Measurements from ENCODE around the gene LAMA2.

Gene LAMA2

GRCh38 chr6:128886706-128887105 is 3.8 kb downstream of the LAMA2 start:
- Histone ChIP-seq H3F3A (ENCODE audit: low read depth) (no peaks in the 10 kb centered on the region), H4K20me1 (ENCODE audit: insufficient read depth, low read length, poor library complexity, severe bottlenecking) (no peaks in the 10 kb centered on the region), H3K4me2 (ENCODE audit: low read depth, low read length, poor library complexity, severe bottlenecking) (no peak overlapping the region), H3K4me1 (ENCODE audit: insufficient read depth, low read length, poor library complexity, severe bottlenecking) (no peaks in the 10 kb centered on the region), H3K9ac (ENCODE audit: low read depth, low read length, poor library complexity, severe bottlenecking) (no peak overlapping the region), H3K36me3 (ENCODE audit: insufficient read depth, low read length) (no peaks in the 10 kb centered on the region), H3K9me2 (replicated peaks; ENCODE audit: low read depth, low read length) (no peaks in the 10 kb centered on the region), H3K27me3 (ENCODE audit: insufficient read depth, low read length, poor library complexity, severe bottlenecking) (no peaks in the 10 kb centered on the region), H3K9me3 (ENCODE audit: insufficient read depth, low read depth, low read length) (no peaks in the 10 kb centered on the region), H3K4me3 (ENCODE audit: low read length, poor library complexity, severe bottlenecking) (no peak overlapping the region), H2AFZ (ENCODE audit: low read length) (no peak overlapping the region), H3K79me2 (ENCODE audit: insufficient read depth, low read length) (no peaks in the 10 kb centered on the region)
- no peak for TF ChIP-seq EZH2phosphoT487 (IDR thresholded peaks at IDR 0.05; ENCODE audit: borderline replicate concordance)
- TF ChIP-seq, protein P1, sequence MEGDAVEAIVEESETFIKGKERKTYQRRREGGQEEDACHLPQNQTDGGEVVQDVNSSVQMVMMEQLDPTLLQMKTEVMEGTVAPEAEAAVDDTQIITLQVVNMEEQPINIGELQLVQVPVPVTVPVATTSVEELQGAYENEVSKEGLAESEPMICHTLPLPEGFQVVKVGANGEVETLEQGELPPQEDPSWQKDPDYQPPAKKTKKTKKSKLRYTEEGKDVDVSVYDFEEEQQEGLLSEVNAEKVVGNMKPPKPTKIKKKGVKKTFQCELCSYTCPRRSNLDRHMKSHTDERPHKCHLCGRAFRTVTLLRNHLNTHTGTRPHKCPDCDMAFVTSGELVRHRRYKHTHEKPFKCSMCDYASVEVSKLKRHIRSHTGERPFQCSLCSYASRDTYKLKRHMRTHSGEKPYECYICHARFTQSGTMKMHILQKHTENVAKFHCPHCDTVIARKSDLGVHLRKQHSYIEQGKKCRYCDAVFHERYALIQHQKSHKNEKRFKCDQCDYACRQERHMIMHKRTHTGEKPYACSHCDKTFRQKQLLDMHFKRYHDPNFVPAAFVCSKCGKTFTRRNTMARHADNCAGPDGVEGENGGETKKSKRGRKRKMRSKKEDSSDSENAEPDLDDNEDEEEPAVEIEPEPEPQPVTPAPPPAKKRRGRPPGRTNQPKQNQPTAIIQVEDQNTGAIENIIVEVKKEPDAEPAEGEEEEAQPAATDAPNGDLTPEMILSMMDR (conservative IDR thresholded peaks at IDR 0.05; ENCODE audit: low read length), result no peak

DNA sequence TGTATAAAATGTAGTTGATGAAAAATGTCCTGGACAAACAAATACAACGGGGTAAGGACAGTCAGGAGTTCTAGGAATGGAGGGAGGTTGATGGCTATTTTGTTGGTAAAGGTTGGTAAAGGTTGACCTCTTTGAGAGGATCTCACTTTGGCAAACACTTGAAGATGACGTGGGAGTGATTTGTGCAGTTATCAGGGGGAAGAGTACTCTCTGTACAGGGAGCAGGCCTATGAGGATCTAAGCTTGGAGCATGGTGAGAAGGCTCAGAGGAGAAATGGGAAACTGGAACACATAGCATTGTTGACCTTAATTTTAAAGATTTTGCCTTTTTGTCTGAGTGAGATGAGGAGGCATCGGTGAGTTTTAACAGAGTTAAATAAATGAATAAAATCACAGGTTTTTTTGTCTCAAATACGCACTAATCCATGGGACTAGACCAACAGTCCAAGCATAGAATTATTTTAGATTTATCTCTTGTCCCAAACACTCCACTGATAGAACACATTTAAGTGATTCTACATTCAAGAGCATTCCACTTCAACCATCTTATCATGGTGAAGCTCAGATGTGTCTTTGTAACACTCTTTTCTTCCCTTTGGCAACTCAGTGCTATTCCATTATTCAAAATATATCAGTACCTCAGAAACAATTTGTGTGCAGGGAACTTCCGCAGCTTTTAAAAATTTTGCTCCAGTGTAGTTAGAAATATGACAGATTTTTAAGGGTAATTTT is 5.7 kb downstream of the LAMA2 start:
- Histone ChIP-seq H3K9ac (ENCODE audit: low read depth, low read length, poor library complexity, severe bottlenecking) (no peak overlapping the region), H3K36me3 (ENCODE audit: insufficient read depth, low read length) (no peaks in the 10 kb centered on the region), H3K4me3 (ENCODE audit: low read length, poor library complexity, severe bottlenecking) (no peak overlapping the region), H3K9me3 (ENCODE audit: insufficient read depth, low read depth, low read length) (no peaks in the 10 kb centered on the region), H3F3A (ENCODE audit: low read depth) (no peaks in the 10 kb centered on the region), H2AFZ (ENCODE audit: low read length) (no peak overlapping the region), H3K9me2 (replicated peaks; ENCODE audit: low read depth, low read length) (no peaks in the 10 kb centered on the region), H3K79me2 (ENCODE audit: insufficient read depth, low read length) (no peaks in the 10 kb centered on the region), H3K4me1 (ENCODE audit: insufficient read depth, low read length, poor library complexity, severe bottlenecking) (no peaks in the 10 kb centered on the region), H3K27me3 (ENCODE audit: insufficient read depth, low read length, poor library complexity, severe bottlenecking) (no peaks in the 10 kb centered on the region), H4K20me1 (ENCODE audit: insufficient read depth, low read length, poor library complexity, severe bottlenecking) (no peaks in the 10 kb centered on the region), H3K4me2 (ENCODE audit: low read depth, low read length, poor library complexity, severe bottlenecking) (no peak overlapping the region)
- no peak for TF ChIP-seq EZH2phosphoT487 (IDR thresholded peaks at IDR 0.05; ENCODE audit: borderline replicate concordance)

DNA sequence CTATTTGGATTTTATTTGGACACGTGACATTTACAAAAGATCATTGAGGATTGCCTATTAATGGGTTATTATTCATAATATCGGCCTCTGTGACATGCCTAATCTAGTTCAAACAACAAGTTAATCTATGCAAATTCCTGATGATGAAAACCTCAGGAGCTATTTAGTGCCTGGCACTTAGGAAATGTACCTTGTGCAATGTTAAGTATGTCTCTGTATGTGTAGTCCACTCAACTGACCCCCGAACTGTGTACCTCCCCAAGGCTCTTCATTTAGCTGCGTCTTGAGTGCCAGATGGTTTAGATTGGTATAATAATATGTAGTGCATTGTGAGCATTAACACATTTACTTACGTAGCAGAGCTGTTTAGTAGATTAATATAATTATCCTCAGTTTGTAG is 6.9 kb downstream of the LAMA2 start:
- Histone ChIP-seq H3F3A (ENCODE audit: low read depth) (no peaks in the 10 kb centered on the region), H2AFZ (ENCODE audit: low read length) (no peak overlapping the region), H3K79me2 (ENCODE audit: insufficient read depth, low read length) (no peaks in the 10 kb centered on the region), H3K36me3 (ENCODE audit: insufficient read depth, low read length) (no peaks in the 10 kb centered on the region), H3K4me1 (ENCODE audit: insufficient read depth, low read length, poor library complexity, severe bottlenecking) (no peaks in the 10 kb centered on the region), H3K27me3 (ENCODE audit: insufficient read depth, low read length, poor library complexity, severe bottlenecking) (no peaks in the 10 kb centered on the region), H3K9me3 (ENCODE audit: insufficient read depth, low read depth, low read length) (no peaks in the 10 kb centered on the region), H3K4me3 (ENCODE audit: low read length, poor library complexity, severe bottlenecking) (no peak overlapping the region), H3K9me2 (replicated peaks; ENCODE audit: low read depth, low read length) (no peaks in the 10 kb centered on the region), H3K4me2 (ENCODE audit: low read depth, low read length, poor library complexity, severe bottlenecking) (no peak overlapping the region), H4K20me1 (ENCODE audit: insufficient read depth, low read length, poor library complexity, severe bottlenecking) (no peaks in the 10 kb centered on the region), H3K9ac (ENCODE audit: low read depth, low read length, poor library complexity, severe bottlenecking) (no peak overlapping the region)
- no peak for TF ChIP-seq EZH2phosphoT487 (IDR thresholded peaks at IDR 0.05; ENCODE audit: borderline replicate concordance)
- TF ChIP-seq, protein P1 (conservative IDR thresholded peaks at IDR 0.05; ENCODE audit: low read length), result no peak

- no peaks in the 10 kb centered on the region for H3K27me3 ChIP-seq (ENCODE audit: insufficient read depth, low read length, poor library complexity, severe bottlenecking)
- H3K36me3 ChIP-seq (ENCODE audit: insufficient read depth, low read length), result no peaks in the 10 kb centered on the region
- H4K20me1 ChIP-seq (ENCODE audit: insufficient read depth, low read length, poor library complexity, severe bottlenecking), result no peaks in the 10 kb centered on the region
- no peak overlapping the region for H3K4me3 ChIP-seq (ENCODE audit: low read length, poor library complexity, severe bottlenecking)
- H3K4me2 ChIP-seq (ENCODE audit: low read depth, low read length, poor library complexity, severe bottlenecking), result no peak overlapping the region
- no peaks in the 10 kb centered on the region for H3K79me2 ChIP-seq (ENCODE audit: insufficient read depth, low read length)
- H3K9ac ChIP-seq (ENCODE audit: low read depth, low read length, poor library complexity, severe bottlenecking), result no peak overlapping the region
- no peak overlapping the region for H2AFZ ChIP-seq (ENCODE audit: low read length)
- no peaks in the 10 kb centered on the region for H3F3A ChIP-seq (ENCODE audit: low read depth)
- H3K4me1 ChIP-seq (ENCODE audit: insufficient read depth, low read length, poor library complexity, severe bottlenecking), result no peaks in the 10 kb centered on the region
- no peaks in the 10 kb centered on the region for H3K9me3 ChIP-seq (ENCODE audit: insufficient read depth, low read depth, low read length)
- TF ChIP-seq, protein P1 (conservative IDR thresholded peaks at IDR 0.05; ENCODE audit: low read length), result no peak
- no peak for TF ChIP-seq EZH2phosphoT487 (IDR thresholded peaks at IDR 0.05; ENCODE audit: borderline replicate concordance)
- no peaks in the 10 kb centered on the region; the same call in 1 of the 2 replicates for H3K9me2 ChIP-seq (replicated peaks; ENCODE audit: low read depth, low read length)
These were observed 9.1 kb downstream of the LAMA2 start for GRCh38 chr6:128892079-128892478.
